PC-9 (cell line): ENCODE results near the gene TRMT1.

Source experiments
- EZH2 ChIP-seq: fragments of 200-600 bp; sonication (generic); IDR thresholded peaks from 2 replicates; pipeline ENCODE4 v1.8.0; 2017; ENCODE audit warnings: antibody characterized with exemption, low read depth
- TF ChIP-seq, protein P1 (sequence below): fragments of 200-600 bp; sonication (generic); conservative IDR thresholded peaks from 2 replicates; pipeline ENCODE4 v1.6.1; 2017; ENCODE audit warnings: mixed run types, antibody characterized with exemption, mild to moderate bottlenecking, moderate library complexity

DNA sequence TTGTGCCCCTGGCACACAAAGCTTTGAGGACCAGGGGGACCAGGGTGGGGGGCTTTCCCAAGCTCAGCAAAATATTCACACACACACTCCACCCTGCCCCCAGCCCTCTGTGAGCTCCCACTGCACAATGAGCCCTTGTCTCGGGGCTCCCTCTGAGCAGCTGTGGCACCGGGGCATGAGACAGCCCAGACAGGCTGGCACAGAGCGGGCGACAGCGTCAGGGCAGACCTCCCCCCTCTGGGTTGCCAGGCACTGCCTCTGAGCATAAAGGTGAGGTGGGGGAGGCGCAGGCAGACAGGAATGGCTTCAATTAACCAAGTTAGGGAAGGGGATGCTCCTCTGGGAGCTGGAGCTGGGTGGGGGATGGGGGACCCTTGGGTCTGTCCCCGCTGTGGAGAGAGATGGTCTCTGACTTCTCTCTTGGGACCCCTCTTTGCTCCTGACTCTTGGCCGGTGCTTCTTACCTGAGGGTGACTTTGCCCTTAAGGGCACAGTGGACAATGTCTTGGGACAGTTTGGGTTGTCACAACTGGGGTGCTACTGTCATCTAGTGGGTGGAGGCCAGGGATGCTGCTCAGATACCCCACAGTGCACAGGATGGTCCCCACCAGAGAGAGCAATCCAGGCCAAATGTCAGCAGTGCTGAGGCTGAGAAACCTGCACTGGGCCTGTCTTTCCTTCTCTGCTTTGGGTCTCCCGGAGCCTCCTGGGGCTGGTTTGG is 44.2 kb downstream of the TRMT1 start:
- TF ChIP-seq EZH2: no peak
- TF ChIP-seq, protein P1, sequence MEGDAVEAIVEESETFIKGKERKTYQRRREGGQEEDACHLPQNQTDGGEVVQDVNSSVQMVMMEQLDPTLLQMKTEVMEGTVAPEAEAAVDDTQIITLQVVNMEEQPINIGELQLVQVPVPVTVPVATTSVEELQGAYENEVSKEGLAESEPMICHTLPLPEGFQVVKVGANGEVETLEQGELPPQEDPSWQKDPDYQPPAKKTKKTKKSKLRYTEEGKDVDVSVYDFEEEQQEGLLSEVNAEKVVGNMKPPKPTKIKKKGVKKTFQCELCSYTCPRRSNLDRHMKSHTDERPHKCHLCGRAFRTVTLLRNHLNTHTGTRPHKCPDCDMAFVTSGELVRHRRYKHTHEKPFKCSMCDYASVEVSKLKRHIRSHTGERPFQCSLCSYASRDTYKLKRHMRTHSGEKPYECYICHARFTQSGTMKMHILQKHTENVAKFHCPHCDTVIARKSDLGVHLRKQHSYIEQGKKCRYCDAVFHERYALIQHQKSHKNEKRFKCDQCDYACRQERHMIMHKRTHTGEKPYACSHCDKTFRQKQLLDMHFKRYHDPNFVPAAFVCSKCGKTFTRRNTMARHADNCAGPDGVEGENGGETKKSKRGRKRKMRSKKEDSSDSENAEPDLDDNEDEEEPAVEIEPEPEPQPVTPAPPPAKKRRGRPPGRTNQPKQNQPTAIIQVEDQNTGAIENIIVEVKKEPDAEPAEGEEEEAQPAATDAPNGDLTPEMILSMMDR: no peak
